ENCODE data around the gene GABRG2.

GRCh38 chr5:162091336-162091735 is 23.8 kb downstream of the GABRG2 start:
- no peak for TF ChIP-seq ZNF121 (tag by site-specific recombination; IDR thresholded peaks at IDR 0.05)
- no peak for TF ChIP-seq REST (tag by site-specific recombination; IDR thresholded peaks at IDR 0.05)
- TF ChIP-seq ZNF76 (tag by site-specific recombination; IDR thresholded peaks at IDR 0.05; ENCODE audit: borderline replicate concordance, low read depth): no peak
- no peak for TF ChIP-seq YY1 (tag by site-specific recombination; IDR thresholded peaks at IDR 0.05)
- no peak for TF ChIP-seq MYNN (tag by site-specific recombination; IDR thresholded peaks at IDR 0.05; ENCODE audit: borderline replicate concordance)
- TF ChIP-seq ZNF510 (tag by site-specific recombination; IDR thresholded peaks at IDR 0.05; ENCODE audit: insufficient replicate concordance): no peak
- TF ChIP-seq, protein P1, sequence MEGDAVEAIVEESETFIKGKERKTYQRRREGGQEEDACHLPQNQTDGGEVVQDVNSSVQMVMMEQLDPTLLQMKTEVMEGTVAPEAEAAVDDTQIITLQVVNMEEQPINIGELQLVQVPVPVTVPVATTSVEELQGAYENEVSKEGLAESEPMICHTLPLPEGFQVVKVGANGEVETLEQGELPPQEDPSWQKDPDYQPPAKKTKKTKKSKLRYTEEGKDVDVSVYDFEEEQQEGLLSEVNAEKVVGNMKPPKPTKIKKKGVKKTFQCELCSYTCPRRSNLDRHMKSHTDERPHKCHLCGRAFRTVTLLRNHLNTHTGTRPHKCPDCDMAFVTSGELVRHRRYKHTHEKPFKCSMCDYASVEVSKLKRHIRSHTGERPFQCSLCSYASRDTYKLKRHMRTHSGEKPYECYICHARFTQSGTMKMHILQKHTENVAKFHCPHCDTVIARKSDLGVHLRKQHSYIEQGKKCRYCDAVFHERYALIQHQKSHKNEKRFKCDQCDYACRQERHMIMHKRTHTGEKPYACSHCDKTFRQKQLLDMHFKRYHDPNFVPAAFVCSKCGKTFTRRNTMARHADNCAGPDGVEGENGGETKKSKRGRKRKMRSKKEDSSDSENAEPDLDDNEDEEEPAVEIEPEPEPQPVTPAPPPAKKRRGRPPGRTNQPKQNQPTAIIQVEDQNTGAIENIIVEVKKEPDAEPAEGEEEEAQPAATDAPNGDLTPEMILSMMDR (tag by site-specific recombination; IDR thresholded peaks at IDR 0.05): no peak
- no peak for TF ChIP-seq ZNF416 (tag by site-specific recombination; IDR thresholded peaks at IDR 0.05)
- no peak for TF ChIP-seq ZBTB26 (tag by site-specific recombination; optimal IDR thresholded peaks at IDR 0.05)
- no peak for TF ChIP-seq ZBTB7A (tag by site-specific recombination; IDR thresholded peaks at IDR 0.05; ENCODE audit: low read depth)
- TF ChIP-seq ZNF221 (tag by site-specific recombination; IDR thresholded peaks at IDR 0.05; ENCODE audit: borderline replicate concordance): no peak

Data from HEK293 (cell line).